Activated T-cell treated with anti-CD3 and anti-CD28 coated beads for 24 hours (primary cell): ENCODE data around the gene PPP1R3G.
"Not testable (repeated sequence)": the region's sequence is repeated elsewhere in the genome, so short reads cannot be mapped to it uniquely, and the experiment has no call there.

Experiments used
- DNase-seq: peaks from one replicate; pipeline ENCODE4 v3.0.0-alpha.2; 2020; ENCODE audit warnings: low read depth

The PPP1R3G gene

DNA sequence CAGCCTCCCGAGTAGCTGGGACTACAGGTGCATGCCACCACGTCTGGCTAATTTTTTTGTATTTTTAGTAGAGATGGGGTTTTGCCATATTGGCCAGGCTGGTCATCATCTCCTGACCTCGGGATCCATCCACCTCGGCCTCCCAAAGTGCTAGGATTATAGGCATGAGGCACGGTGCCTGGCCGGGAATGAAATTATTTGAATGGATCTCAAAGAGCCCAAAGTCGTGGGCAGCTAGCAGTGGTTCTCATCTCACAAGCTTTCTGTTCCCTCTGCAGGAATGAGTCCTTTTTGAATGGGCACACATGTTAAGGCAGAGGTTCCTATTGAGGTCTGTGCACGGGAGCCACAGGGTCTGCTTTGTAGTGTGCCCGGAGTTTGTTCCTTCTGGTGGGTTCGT is 34.9 kb downstream of the PPP1R3G start:
- no peak for DNase-seq

DNA sequence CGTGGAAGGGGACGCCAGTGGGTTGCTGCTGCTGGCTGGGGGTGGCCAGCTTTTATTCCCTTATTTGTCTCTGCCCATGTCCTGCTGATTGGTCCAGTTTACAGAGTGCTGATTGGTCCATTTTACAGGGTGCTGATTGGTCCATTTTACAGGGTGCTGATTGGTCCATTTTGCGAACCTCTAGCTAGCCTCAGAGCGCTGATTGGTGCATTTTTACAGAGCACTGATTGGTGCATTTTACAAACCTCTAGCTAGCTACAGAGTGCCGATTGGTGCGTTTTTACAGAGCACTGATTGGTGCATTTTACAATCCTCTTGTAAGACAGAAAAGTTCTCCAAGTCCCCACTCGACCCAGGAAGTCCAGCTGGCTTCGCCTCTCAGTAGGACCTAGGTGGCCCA is 35.4 kb downstream of the PPP1R3G start:
- not testable (repeated sequence) for DNase-seq

- DNase-seq, result no peak
Measured at GRCh38 chr6:5121479-5121878, 36.3 kb downstream of the PPP1R3G start.

GRCh38 chr6:5121956-5122355 is 36.8 kb downstream of the PPP1R3G start:
- no peak for DNase-seq

DNA sequence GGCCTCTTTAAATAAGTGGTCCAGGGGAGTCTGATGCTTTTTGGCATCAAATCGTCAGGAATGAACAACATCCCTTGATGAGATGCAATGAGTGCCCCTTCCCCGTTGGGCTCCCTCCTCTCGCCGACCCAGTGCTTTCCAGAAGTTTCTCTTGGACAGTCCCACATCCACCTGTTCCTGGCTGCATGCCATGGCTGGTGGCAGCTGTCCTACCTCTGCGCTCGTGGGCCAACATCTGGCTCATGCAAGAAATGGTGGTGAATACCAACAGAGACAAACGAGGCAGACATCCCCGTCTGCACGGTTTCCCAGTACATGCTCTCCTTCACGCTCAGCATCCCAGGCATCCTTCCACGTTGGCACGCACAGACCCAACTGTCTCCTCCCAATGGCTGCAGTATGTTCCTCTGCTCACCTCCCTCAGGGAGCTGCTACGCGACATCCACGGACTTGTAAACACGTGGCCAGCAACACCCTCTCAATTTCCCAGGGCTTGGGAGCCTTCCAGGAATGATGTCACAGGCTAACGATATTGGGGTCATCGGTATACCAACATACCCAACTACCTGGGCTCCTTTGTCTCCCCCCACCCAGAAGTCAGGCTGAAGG is 37.5 kb downstream of the PPP1R3G start:
- no peak for DNase-seq

- no peak for DNase-seq
Measured at GRCh38 chr6:5123296-5124143, 38.4 kb downstream of the PPP1R3G start.

GRCh38 chr6:5124526-5124925 is 39.4 kb downstream of the PPP1R3G start:
- DNase-seq, result no peak

DNA sequence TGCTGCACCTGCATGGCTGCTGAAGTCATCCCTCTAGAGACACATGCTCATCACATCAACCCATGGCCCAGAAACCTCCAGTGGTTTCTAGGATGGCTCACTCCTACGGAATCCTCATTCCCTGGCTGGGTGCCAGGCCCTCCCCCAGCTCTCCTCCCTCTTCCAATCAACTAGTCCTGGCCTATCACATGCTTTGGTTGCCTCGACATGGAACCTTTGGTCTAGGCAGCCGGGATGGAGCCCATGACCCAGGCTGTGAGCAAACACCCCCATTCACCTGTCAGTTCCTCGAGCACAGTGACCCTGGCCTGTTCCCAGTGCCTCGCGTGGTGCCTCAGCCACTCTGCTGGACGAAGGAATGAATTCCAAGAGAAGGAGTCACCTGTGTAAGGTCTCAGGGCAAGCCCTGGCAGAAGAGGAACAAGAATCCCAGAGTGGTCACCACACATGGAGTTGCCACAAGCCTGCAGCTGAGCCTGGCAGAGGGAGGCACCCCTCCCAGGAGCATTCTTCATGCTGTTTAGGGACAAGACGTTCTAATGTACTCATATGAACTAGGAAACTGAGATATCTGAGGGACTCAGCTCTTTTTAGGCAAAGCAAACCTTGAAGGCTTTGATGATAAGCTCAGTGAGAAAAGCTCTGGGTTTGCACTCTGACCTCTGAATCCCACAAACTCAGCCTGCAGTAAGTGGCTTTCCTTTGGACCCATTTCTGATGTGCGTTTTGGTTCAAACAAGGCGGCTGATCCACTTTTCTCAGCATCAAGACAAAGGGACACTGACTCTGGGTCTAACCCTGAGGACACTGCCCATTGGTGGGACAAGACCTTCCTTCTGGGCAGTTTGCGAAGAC is 40.2 kb downstream of the PPP1R3G start:
- DNase-seq, result no peak

DNA sequence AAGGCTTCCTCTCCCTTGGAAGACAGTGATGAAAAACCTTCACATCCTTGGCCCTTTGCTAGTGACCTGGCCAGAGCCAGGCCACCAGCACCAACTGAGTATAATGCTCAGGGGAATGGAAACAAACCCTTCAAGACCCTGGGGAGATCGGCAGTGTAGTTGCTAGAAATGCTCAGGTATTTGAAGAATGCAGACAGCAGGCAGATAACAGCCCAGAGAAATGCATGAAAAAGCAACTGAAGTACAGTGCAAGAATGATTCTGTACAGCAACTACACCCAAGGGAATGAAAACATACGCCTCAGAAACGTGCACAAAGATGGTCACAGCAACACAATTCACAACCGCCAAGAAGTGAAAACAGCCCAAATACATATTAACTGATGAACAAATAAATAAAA is 41.1 kb downstream of the PPP1R3G start:
- DNase-seq, result no peak

DNA sequence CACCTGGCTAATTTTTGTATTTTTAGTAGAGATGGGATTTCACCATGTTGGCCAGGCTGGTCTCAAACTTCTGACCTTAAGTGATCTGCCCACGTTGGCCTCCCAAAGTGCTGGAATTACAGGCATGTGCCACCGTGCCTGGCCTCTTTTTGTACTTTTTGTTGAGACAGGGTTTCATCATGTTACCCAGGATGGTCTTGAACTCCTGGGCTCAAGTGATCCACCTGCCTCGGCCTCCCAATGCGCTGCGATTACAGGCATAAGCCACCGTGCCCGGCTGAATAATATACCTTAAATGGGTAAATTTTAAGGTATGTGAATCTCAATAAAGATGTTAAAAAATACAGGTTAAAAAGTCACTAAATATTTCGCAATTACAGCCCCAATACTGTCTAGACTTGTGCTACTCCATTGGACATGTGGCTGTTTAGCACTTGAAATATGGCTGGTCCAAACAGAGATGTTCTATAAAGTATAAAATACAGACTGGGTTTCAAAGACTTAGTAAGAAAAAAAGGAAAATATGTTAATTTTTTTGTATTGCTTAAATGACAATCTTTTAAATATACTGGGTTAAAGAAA is 42.1 kb downstream of the PPP1R3G start:
- DNase-seq, result no peak

DNA sequence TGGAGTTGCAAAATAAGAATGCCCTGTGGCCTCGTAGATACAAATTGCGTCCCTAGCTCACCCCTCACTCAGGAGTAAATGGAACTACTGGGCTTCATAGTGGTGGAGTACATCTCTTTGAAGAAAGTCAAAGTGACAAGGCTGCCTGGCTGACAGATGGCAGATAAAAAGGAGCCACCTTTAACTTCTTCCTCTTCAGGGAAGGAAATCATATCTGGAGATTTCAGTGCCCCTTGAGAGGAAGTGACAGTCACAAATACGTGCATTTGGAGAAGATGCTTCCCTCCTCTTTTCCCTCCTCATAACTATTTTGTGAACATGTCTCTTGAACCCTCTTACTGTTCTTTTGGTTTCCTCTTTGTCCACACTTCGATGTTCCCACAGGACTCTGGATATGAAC is 43.2 kb downstream of the PPP1R3G start:
- DNase-seq, result no peak

DNA sequence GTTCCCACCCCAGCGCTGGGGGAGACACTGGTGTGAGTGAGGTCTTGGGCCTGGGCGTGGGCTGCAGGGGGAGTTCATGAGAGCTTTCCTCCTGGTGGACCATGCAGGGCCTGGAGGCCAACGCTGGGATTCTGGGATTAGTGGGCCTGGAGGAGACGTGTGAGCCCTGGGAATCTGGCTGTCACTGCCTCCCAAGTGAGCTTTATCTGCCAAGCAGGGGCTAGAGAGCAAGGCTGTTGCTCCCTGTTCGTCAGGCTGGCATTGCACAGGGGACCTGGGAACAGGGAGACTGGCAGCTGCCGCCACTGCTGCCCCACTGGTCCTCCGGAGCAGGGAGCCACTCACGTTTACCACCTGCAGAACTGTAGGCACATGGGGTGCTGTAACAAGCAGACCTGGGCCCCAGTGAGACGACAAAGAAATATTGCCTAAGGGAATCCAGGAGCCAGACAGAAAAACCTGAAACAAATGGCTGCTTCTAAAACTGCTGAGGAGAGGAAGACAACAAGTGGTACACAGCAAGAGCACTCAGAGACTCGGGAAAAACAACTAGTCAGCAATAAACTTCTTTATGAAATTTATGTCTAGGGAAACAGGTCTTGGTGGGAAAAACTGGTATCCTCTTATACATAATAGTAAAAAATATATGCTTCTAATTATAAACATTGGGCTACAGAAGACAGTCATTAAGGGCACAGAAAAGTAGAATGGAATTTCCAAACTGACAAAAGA is 45.2 kb downstream of the PPP1R3G start:
- DNase-seq, result no peak

DNA sequence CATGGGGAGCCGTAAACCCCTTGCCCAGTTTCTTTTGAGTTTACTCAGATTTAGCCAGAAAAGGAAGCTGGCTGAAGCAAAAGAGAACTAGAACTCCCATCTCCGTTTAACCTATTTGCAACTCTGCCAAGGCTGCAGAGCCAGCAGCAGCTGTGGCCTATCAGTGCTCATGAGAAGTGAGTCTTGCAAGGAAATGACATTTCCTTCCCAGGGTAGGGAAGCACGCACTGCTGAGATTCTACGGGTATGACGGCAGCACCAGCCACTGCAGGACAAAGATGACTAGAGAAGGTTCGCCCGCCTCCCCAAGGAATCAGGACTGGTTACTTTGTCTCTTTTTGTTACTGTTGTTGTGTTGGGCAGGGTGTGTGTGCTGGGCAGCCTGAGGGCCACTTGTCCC is 47.6 kb downstream of the PPP1R3G start:
- no peak for DNase-seq

GRCh38 chr6:5133943-5134342 is 48.8 kb downstream of the PPP1R3G start:
- DNase-seq, result no peak

- peak; percentile 19 for DNase-seq
Measured at GRCh38 chr6:5135788-5136376, 50.7 kb downstream of the PPP1R3G start.

DNA sequence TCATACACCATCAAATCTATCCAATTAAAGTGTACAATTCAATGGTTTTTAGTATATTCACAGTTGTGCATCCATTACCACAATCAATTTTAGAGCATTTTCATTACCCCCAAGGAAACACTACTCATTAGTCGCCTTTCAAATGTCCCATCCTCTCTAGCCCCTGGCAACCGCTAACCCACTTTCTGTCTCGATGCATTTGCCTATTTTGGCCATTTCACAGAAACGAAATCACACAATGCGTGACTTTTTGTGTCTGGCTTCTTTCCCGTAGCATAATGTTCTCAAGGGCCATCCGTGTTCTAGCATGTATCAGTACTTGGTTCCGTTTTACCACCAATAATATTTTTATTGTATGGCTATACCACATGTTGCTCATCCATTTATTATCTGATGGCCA is 51.7 kb downstream of the PPP1R3G start:
- no peak for DNase-seq
